ENCODE data around the gene OR10G4. TPM values are rescaled to one million over a fixed set of nuclear protein-coding genes. Genes with fewer than 3 reads are reported as not detected.

OR10G4 gene
- total and polyA plus RNA-seq, 3 donors from 2014 or later = 0.15 to 4.6 (median 4.1) TPM

DNA sequence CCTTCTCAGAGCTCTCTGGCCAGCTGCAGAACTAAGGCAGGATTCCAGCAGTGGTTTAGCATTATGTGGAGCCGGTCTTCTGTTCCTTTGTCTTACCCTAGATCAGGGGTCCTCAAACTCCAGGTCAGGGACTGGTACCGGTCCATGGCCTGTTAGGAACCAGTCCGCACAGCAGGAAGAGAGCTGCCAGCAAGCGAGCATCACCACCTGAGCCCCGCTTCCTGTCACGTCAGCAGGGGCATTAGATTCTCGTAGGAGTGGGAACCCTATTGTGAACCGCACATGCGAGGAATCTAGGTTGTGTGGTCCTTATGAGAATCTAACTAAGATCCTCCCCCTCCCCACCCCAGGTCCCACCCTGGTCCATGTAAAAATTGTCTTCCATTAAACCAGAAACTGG is 26.8 kb downstream of the OR10G4 start:
- intact Hi-C loops (cut with DNase I; ENCODE audit: low total_unique reads) = no loop called here
- TF ChIP-seq POLR2A (IDR thresholded peaks at IDR 0.05) = no peak
- TF ChIP-seq, protein P1, sequence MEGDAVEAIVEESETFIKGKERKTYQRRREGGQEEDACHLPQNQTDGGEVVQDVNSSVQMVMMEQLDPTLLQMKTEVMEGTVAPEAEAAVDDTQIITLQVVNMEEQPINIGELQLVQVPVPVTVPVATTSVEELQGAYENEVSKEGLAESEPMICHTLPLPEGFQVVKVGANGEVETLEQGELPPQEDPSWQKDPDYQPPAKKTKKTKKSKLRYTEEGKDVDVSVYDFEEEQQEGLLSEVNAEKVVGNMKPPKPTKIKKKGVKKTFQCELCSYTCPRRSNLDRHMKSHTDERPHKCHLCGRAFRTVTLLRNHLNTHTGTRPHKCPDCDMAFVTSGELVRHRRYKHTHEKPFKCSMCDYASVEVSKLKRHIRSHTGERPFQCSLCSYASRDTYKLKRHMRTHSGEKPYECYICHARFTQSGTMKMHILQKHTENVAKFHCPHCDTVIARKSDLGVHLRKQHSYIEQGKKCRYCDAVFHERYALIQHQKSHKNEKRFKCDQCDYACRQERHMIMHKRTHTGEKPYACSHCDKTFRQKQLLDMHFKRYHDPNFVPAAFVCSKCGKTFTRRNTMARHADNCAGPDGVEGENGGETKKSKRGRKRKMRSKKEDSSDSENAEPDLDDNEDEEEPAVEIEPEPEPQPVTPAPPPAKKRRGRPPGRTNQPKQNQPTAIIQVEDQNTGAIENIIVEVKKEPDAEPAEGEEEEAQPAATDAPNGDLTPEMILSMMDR (IDR thresholded peaks at IDR 0.05) = no peak
- H3K9me3 ChIP-seq = no peaks in the 10 kb centered on the region
- no peak for DNase-seq
- H3K36me3 ChIP-seq (ENCODE audit: low read depth, missing control alignments) = no peaks in the 10 kb centered on the region
- no peaks in the 10 kb centered on the region for H3K4me1 ChIP-seq
- no peak overlapping the region for H3K4me3 ChIP-seq
- no peaks in the 10 kb centered on the region for H3K27me3 ChIP-seq
- H3K27ac ChIP-seq = no peak overlapping the region
- WGBS, 2 donors = 76 to 77% methylated on average over 9 of the region's 9 CpGs

DNA sequence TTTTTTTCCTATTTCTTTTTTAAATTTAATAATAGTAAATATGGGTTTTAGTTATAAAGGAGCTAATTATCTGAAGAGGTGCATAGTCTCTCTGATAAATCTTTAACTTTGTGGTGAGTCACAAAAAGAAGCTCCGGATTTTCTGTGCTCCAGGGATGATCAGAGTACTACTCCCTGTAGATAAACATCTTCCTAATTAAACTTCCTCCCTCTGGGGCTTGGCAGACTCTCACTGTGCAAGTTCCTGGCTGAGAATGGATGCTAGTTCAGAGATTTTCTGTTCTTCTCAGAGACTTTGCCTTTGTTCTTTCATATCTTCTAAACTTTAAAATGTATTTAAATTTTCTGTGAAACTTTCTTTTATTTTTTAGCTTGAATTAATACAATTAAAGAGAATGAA is 28.5 kb downstream of the OR10G4 start, which contains the start of gene OR10G7:
TSS of gene OR10G7 (minus strand) at position 72 of the 400 bp plus-strand sequence. CDS start 2,324 bp downstream, outside the sequence.
- Histone ChIP-seq H3K4me3 (no peak within 1 kb of the TSS), H3K27me3 (no peaks in the 10 kb centered on the region), H3K9me3 (no peaks in the 10 kb centered on the region), H3K4me1 (no peaks in the 10 kb centered on the region), H3K27ac (no peak within 1 kb of the TSS), H3K36me3 (ENCODE audit: low read depth, missing control alignments) (no peaks in the 10 kb centered on the region)
- intact Hi-C loops (cut with DNase I; ENCODE audit: low total_unique reads) = no loop called here
- 5 to 10% methylated on average over 1 of the region's 1 CpG for WGBS, 2 donors
- no peak for TF ChIP-seq POLR2A (IDR thresholded peaks at IDR 0.05)
- TF ChIP-seq, protein P1 (IDR thresholded peaks at IDR 0.05) = no peak
- DNase-seq = no peak

DNA sequence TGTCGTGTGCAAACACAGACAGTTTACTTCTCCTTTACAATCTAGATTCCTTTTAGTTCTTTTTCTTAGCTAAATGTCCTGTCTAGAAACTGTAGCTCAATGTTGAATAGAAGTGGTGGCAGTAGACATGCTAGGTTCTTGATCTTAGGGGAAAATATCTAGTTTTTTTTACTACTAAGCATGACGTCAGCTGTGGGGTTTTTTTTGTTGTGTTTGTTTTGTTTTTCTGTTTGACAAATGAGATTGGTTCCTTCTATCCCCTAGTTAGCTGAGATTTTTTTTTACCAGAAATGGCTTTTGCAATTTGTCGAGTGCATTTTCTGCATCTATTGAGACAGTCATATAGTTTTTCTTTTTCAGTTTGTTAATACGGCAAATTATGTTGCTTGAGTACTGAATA is 30.6 kb downstream of the OR10G4 start:
- Histone ChIP-seq H3K4me1 (no peaks in the 10 kb centered on the region), H3K9me3 (no peaks in the 10 kb centered on the region), H3K36me3 (ENCODE audit: low read depth, missing control alignments) (no peaks in the 10 kb centered on the region), H3K27me3 (no peaks in the 10 kb centered on the region), H3K27ac (no peak overlapping the region), H3K4me3 (no peak overlapping the region)
- WGBS, 2 donors = 73 to 80% methylated on average over 4 of the region's 4 CpGs
- intact Hi-C loops (cut with DNase I; ENCODE audit: low total_unique reads) = no loop called here
- TF ChIP-seq POLR2A (IDR thresholded peaks at IDR 0.05) = no peak
- TF ChIP-seq, protein P1 (IDR thresholded peaks at IDR 0.05) = no peak
- no peak for DNase-seq

DNA sequence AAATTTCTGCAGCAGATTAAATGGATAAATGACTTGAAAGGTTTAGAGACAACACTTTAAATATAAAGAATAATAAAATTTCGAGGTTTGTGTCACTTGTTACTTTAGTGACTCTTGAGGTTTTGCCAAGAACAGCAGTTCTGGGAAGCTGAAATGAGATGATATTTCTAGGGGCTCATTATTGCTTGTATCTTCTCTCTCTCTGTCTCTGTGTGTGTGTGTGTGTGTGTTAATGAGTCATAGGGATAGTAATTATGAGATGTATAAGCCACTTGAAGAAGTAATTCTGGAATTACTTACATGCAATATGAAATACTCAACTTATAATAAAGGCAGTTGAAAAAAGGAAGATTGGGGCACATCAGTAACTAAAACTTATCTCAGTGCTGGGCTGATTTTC is 38.0 kb downstream of the OR10G4 start:
- WGBS, 2 donors = 33 to 41% methylated on average over 1 of the region's 1 CpG
- no peaks in the 10 kb centered on the region for H3K27me3 ChIP-seq
- no peaks in the 10 kb centered on the region for H3K9me3 ChIP-seq
- H3K36me3 ChIP-seq (ENCODE audit: low read depth, missing control alignments) = no peaks in the 10 kb centered on the region
- DNase-seq = no peak
- no peak overlapping the region for H3K27ac ChIP-seq
- H3K4me3 ChIP-seq = no peak overlapping the region
- TF ChIP-seq, protein P1 (IDR thresholded peaks at IDR 0.05) = no peak
- TF ChIP-seq POLR2A (IDR thresholded peaks at IDR 0.05) = no peak
- H3K4me1 ChIP-seq = no peaks in the 10 kb centered on the region
- intact Hi-C loops (cut with DNase I; ENCODE audit: low total_unique reads) = no loop called here

DNA sequence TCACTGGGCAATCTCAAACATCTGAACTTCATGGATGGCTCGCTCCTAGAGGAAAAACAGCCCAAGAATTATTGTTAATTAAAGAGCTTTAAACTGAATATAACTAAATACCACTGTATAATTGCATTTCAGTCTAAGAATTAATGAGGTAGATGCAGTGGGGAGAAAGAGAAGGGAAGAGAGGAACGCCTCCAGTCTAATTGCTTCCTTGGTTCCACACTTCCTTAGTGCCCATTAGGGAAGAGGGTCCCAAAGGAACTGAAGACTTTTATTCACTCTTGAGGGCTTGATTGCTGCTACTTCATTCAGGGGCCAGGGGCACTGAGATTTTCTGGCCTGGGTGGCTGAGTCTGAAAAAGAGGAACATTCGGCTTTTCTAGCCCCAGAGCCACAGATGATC is 40.2 kb downstream of the OR10G4 start:
- no peak overlapping the region for H3K4me3 ChIP-seq
- no peaks in the 10 kb centered on the region for H3K27me3 ChIP-seq
- H3K9me3 ChIP-seq = no peaks in the 10 kb centered on the region
- H3K4me1 ChIP-seq = no peaks in the 10 kb centered on the region
- DNase-seq = no peak
- intact Hi-C loops (cut with DNase I; ENCODE audit: low total_unique reads) = no loop called here
- H3K27ac ChIP-seq = no peak overlapping the region
- TF ChIP-seq, protein P1 (IDR thresholded peaks at IDR 0.05) = no peak
- TF ChIP-seq POLR2A (IDR thresholded peaks at IDR 0.05) = no peak
- H3K36me3 ChIP-seq (ENCODE audit: low read depth, missing control alignments) = no peaks in the 10 kb centered on the region
- 87 to 91% methylated on average over 3 of the region's 3 CpGs for WGBS, 2 donors
